Endothelial cell of umbilical vein (primary cell): Measurements from ENCODE around the gene G3BP2. TPM values are rescaled to one million over a fixed set of nuclear protein-coding genes. Genes with fewer than 3 reads are reported as not detected.

Experiments
- BruUV-seq: library from RNA; stranded (reverse); fragments of 400-500 nt; replicated peaks from 2 replicates; lab custom pipeline; 2021; lab: Mats Ljungman, UMichigan
- CTCF ChIA-PET: fragments of 300-600, 350-600 bp; sonication (Branson Sonifier 250); formaldehyde crosslinking; loops from one replicate; lab custom pipeline; 2021; ENCODE audit warnings: antibody characterized with exemption, inconsistent platforms; lab: Charles Lee
- POLR2A ChIA-PET: fragments of 300-600, 350-600 bp; sonication (Branson Sonifier 250); formaldehyde crosslinking; loops from one replicate; lab custom pipeline; 2021; ENCODE audit warnings: antibody characterized with exemption, inconsistent platforms; lab: Charles Lee
- DNase-seq: peaks from one replicate; pipeline ENCODE4 v3.0.0-alpha.2; 2011; ENCODE audit warnings: low read depth, low spot score
- FAIRE-seq: peaks from 2 replicates; lab custom pipeline; 2011; peaks lifted over from hg19 to GRCh38; lab: Jason Lieb, UNC
- H2AFZ ChIP-seq: 2 replicates; pipeline ENCODE4 v1.6.0; 2012; ENCODE audit warnings: low read depth, low read length, control low read depth, inconsistent platforms
- H3K27ac ChIP-seq: 2 replicates; pipeline ENCODE4 v1.5.1; 2011; ENCODE audit warnings: low read depth, mild to moderate bottlenecking, control low read depth, low read length, moderate library complexity; ENCODE audit not compliant: insufficient read depth
- H3K27me3 ChIP-seq, 2 experiments: 2 replicates each; pipeline versions ENCODE4 v1.6.0 to v1.6.1; 2011; ENCODE audit warnings: low read length in 2 of 2, mixed read lengths in 1 of 2; ENCODE audit not compliant: control insufficient read depth in 2 of 2, insufficient read depth in 2 of 2
- H3K36me3 ChIP-seq, 2 experiments: 2 replicates in 1 of 2; 3 replicates in 1 of 2; pipeline ENCODE4 v1.5.1; 2011; ENCODE audit warnings: low read length in 2 of 2, mild to moderate bottlenecking in 1 of 2, moderate library complexity in 1 of 2; ENCODE audit not compliant: control insufficient read depth in 2 of 2, insufficient read depth in 2 of 2; ENCODE audit errors: extremely low read depth in 1 of 2
- H3K4me1 ChIP-seq: 3 replicates; pipeline ENCODE4 v1.5.1; 2011; ENCODE audit warnings: mild to moderate bottlenecking, low read length; ENCODE audit not compliant: control insufficient read depth, insufficient read depth; ENCODE audit errors: extremely low read depth
- H3K4me2 ChIP-seq: 2 replicates; pipeline ENCODE4 v1.6.1; 2011; ENCODE audit warnings: low read length, control low read depth, mixed read lengths; ENCODE audit not compliant: insufficient read depth
- H3K4me3 ChIP-seq, 3 experiments: fragments of 200-600 bp in 1 of 3; sonication (generic), shearing (Covaris generic) in 1 of 3; replicated peaks in 1 of 3; 2 replicates each; pipeline ENCODE4 v1.5.1; 2011 to 2016; ENCODE audit warnings: control low read depth in 3 of 3, low read length in 3 of 3, mild to moderate bottlenecking in 2 of 3, inconsistent platforms in 1 of 3, low read depth in 1 of 3, moderate library complexity in 1 of 3; ENCODE audit not compliant: insufficient read depth in 1 of 3
- H3K79me2 ChIP-seq: 2 replicates; pipeline ENCODE4 v1.6.0; 2012; ENCODE audit warnings: low read length, inconsistent platforms; ENCODE audit not compliant: control insufficient read depth, insufficient read depth
- H3K9ac ChIP-seq: replicated peaks from 2 replicates; pipeline ENCODE3; 2011; ENCODE audit warnings: low read length, control low read depth; ENCODE audit not compliant: insufficient read depth; ENCODE audit errors: extremely low read depth
- H3K9me1 ChIP-seq: replicated peaks from 3 replicates; pipeline ENCODE4 v1.6.0; 2011; ENCODE audit warnings: mild to moderate bottlenecking, low read length; ENCODE audit not compliant: control insufficient read depth, insufficient read depth; ENCODE audit errors: extremely low read depth
- H3K9me3 ChIP-seq: replicated peaks from 2 replicates; pipeline ENCODE4 v1.5.1; 2012; ENCODE audit warnings: low read length, inconsistent platforms; ENCODE audit not compliant: control insufficient read depth, insufficient read depth
- H4K20me1 ChIP-seq: replicated peaks from 2 replicates; pipeline ENCODE3; 2011; ENCODE audit warnings: mild to moderate bottlenecking, low read length; ENCODE audit not compliant: control insufficient read depth, insufficient read depth; ENCODE audit errors: extremely low read depth
- EZH2 ChIP-seq: IDR thresholded peaks from 2 replicates; pipeline ENCODE4 v1.6.1; 2012; ENCODE audit warnings: borderline replicate concordance, low read depth, mild to moderate bottlenecking, moderate library complexity, low read length, inconsistent platforms; ENCODE audit not compliant: severe bottlenecking
- FOS ChIP-seq: IDR thresholded peaks from 2 replicates; pipeline ENCODE4 v1.6.1; 2011; ENCODE audit warnings: mild to moderate bottlenecking, low read length, moderate library complexity, borderline replicate concordance; ENCODE audit not compliant: insufficient read depth
- GATA2 ChIP-seq: IDR thresholded peaks from 2 replicates; pipeline ENCODE4 v1.7.0; 2011; ENCODE audit warnings: low read depth, mild to moderate bottlenecking, moderate library complexity, mixed read lengths, low read length; ENCODE audit not compliant: insufficient read length, insufficient read depth
- JUN ChIP-seq: IDR thresholded peaks from 2 replicates; pipeline ENCODE4 v1.6.1; 2011; ENCODE audit warnings: borderline replicate concordance, low read depth; ENCODE audit not compliant: insufficient read length, insufficient read depth
- MYC ChIP-seq: IDR thresholded peaks from one replicate; pipeline ENCODE4 v1.6.1; 2011; ENCODE audit warnings: mild to moderate bottlenecking, low read depth, low read length
- POLR2A ChIP-seq: IDR thresholded peaks from 2 replicates; pipeline ENCODE4 v1.6.1; 2012; ENCODE audit warnings: low read depth, mild to moderate bottlenecking, control low read depth, low read length
- POLR2AphosphoS5 ChIP-seq: IDR thresholded peaks from 2 replicates; pipeline ENCODE4 v1.6.1; 2012; ENCODE audit warnings: low read depth, mild to moderate bottlenecking, control low read depth, low read length, moderate library complexity; ENCODE audit not compliant: insufficient read depth
- dilution Hi-C: fragments of 300-500 bp; cut with MboI; formaldehyde crosslinking; loops from one replicate; pipeline ENCODE4 v1.15.0; 2019; ENCODE audit warnings: low sequenced_read_pairs; ENCODE audit not compliant: extremely low pct_ligation_motif_present
- intact Hi-C: fragments of 100-400 bp; cut with micrococcal nuclease; formaldehyde crosslinking; loops from one replicate; pipeline ENCODE4 v1.10.0; 2022
- polyA plus RNA-seq, 4 experiments: library from polyadenylated mRNA; depleted of rRNA in 3 of 4; stranded (reverse) in 3 of 4; unstranded in 1 of 4; fragments of >200 nt; gene quantifications; 2 replicates each; pipeline versions ENCODE4 v1.2.1 to v1.2.3, GENCODE V29; 2011 to 2012; ENCODE audit warnings: missing spikeins in 1 of 4
- total RNA-seq: library from RNA; stranded (reverse); gene quantifications from 2 replicates; pipeline ENCODE4 v1.2.3, GENCODE V29; 2021
- TF ChIP-seq, protein P1 (sequence below), 2 donors: IDR thresholded peaks; 1 replicate in 1 of 2; 2 replicates in 1 of 2; pipeline ENCODE4 v1.5.1; 2011; ENCODE audit warnings: low read length in 2 of 2, mild to moderate bottlenecking in 2 of 2, moderate library complexity in 2 of 2, control low read depth in 1 of 2, inconsistent platforms in 1 of 2, low read depth in 1 of 2; ENCODE audit not compliant: insufficient read depth in 1 of 2; ENCODE audit errors: extremely low read depth in 1 of 2
- TF ChIP-seq, protein P2 (sequence below): IDR thresholded peaks from 2 replicates; pipeline ENCODE4 v1.6.1; 2011; ENCODE audit not compliant: insufficient read depth, insufficient read length

Gene G3BP2
- total and polyA plus RNA-seq, 2 donors (not counting 3 experiments of a cell fraction or from before 2014, with no cell fraction given) = 61.1 to 180 TPM

DNA sequence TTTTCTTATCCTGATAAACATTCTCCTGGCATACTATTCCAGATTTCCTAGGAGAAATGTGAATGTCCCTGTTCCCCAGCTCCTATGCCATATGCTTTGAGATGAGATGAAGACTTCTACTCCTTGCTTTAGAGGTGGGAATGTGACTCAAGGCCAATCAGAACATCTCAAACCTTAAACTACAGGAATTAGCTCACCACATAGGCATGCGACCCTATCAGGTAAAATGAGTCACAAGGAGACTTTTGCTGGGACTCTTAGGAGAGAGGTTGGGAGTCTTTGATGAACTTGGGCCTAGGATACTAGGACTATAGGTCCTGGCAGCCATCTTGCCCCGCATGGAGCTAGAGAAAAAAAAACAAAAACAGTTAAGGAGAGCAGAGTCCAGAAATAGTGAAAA lies 45.3 kb upstream of the G3BP2 start:
- H4K20me1 ChIP-seq = no peaks in the 10 kb centered on the region
- peak overlapping the region; percentile 16 for H3K4me2 ChIP-seq
- no peak overlapping the region for H3K27ac ChIP-seq
- FAIRE-seq (no peak), DNase-seq (peak; percentile 29)
- H3K36me3 ChIP-seq = peaks cover 1 to 2% of the 10 kb centered on the region in 2 experiments
- intact Hi-C loops (no loop called here), dilution Hi-C loops (no loop called here)
- H3K9me3 ChIP-seq = no peaks in the 10 kb centered on the region
- BruUV-seq = no TSS peak
- H3K4me3 ChIP-seq = no peak overlapping the region
- TF ChIP-seq POLR2A (no peak), POLR2AphosphoS5 (no peak), MYC (no peak), FOS (no peak), GATA2 (no peak), JUN (no peak), EZH2 (no peak)
- TF ChIP-seq, protein P1, sequence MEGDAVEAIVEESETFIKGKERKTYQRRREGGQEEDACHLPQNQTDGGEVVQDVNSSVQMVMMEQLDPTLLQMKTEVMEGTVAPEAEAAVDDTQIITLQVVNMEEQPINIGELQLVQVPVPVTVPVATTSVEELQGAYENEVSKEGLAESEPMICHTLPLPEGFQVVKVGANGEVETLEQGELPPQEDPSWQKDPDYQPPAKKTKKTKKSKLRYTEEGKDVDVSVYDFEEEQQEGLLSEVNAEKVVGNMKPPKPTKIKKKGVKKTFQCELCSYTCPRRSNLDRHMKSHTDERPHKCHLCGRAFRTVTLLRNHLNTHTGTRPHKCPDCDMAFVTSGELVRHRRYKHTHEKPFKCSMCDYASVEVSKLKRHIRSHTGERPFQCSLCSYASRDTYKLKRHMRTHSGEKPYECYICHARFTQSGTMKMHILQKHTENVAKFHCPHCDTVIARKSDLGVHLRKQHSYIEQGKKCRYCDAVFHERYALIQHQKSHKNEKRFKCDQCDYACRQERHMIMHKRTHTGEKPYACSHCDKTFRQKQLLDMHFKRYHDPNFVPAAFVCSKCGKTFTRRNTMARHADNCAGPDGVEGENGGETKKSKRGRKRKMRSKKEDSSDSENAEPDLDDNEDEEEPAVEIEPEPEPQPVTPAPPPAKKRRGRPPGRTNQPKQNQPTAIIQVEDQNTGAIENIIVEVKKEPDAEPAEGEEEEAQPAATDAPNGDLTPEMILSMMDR (IDR thresholded peaks at IDR 0.05; ENCODE audit: extremely low read depth in 1 of 2, insufficient read depth in 1 of 2, low read depth in 1 of 2, low read length in 2 of 2) = no peak
- TF ChIP-seq, protein P2, sequence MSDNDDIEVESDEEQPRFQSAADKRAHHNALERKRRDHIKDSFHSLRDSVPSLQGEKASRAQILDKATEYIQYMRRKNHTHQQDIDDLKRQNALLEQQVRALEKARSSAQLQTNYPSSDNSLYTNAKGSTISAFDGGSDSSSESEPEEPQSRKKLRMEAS = no peak
- CTCF ChIA-PET = interaction anchor here (1.0 kb wide), 1 partner anchor 8 kb away, joined by 3 read pairs; no protein-coding TSS in a partner anchor
- no peaks in the 10 kb centered on the region for H3K9me1 ChIP-seq
- no peaks in the 10 kb centered on the region for H3K27me3 ChIP-seq
- no peak overlapping the region for H3K9ac ChIP-seq
- peaks cover 2% of the 10 kb centered on the region for H3K79me2 ChIP-seq
- peaks cover 17% of the 10 kb centered on the region for H3K4me1 ChIP-seq
- peak overlapping the region; percentile 48 for H2AFZ ChIP-seq
- POLR2A ChIA-PET = interaction anchor here (0.7 kb wide), 1 partner anchor 14 kb away, joined by 6 read pairs; no protein-coding TSS in a partner anchor
